ENCODE measurements around the gene GSDME.

Gene GSDME

GRCh38 chr7:24724451-24725190 is 32.6 kb downstream of the GSDME start:
- no peak overlapping the region for H3K4me3 ChIP-seq (ENCODE audit: control insufficient read depth, low read depth, low read length)
- DNase-seq (ENCODE audit: low read depth) = no peak
- TF ChIP-seq, protein P1, sequence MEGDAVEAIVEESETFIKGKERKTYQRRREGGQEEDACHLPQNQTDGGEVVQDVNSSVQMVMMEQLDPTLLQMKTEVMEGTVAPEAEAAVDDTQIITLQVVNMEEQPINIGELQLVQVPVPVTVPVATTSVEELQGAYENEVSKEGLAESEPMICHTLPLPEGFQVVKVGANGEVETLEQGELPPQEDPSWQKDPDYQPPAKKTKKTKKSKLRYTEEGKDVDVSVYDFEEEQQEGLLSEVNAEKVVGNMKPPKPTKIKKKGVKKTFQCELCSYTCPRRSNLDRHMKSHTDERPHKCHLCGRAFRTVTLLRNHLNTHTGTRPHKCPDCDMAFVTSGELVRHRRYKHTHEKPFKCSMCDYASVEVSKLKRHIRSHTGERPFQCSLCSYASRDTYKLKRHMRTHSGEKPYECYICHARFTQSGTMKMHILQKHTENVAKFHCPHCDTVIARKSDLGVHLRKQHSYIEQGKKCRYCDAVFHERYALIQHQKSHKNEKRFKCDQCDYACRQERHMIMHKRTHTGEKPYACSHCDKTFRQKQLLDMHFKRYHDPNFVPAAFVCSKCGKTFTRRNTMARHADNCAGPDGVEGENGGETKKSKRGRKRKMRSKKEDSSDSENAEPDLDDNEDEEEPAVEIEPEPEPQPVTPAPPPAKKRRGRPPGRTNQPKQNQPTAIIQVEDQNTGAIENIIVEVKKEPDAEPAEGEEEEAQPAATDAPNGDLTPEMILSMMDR (conservative IDR thresholded peaks at IDR 0.05; ENCODE audit: control insufficient read depth, insufficient read depth, low read depth, low read length) = no peak

DNA sequence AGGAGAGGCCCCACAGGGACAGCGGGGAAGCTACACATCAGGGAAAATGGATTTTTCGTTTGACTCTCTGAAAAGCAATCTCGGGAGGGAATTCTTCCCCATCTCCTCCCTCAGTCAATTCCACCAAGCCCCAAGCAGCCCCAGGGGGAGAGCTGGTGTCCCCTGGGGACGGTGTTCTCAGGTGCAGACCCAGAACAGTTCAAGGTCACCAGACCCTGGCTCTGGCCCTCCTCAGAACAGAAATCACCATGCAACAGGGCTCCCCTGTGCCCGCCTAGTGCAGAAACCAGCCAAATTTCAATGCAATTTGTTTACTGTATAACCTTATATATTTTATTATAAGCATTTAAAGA is 34.1 kb downstream of the GSDME start:
- H3K4me3 ChIP-seq (ENCODE audit: control insufficient read depth, low read depth, low read length) = no peak overlapping the region
- DNase-seq (ENCODE audit: low read depth) = no peak
- TF ChIP-seq, protein P1 (conservative IDR thresholded peaks at IDR 0.05; ENCODE audit: control insufficient read depth, insufficient read depth, low read depth, low read length) = no peak

- TF ChIP-seq, protein P1 (conservative IDR thresholded peaks at IDR 0.05; ENCODE audit: control insufficient read depth, insufficient read depth, low read depth, low read length) = peak; percentile 20
- peak; percentile 24 for DNase-seq (ENCODE audit: low read depth)
- no peak overlapping the region for H3K4me3 ChIP-seq (ENCODE audit: control insufficient read depth, low read depth, low read length)
Observed at GRCh38 chr7:24722386-24723177, 34.7 kb downstream of the GSDME start.

GRCh38 chr7:24721481-24722001 is 35.7 kb downstream of the GSDME start:
- H3K4me3 ChIP-seq (ENCODE audit: control insufficient read depth, low read depth, low read length) = no peak overlapping the region
- no peak for DNase-seq (ENCODE audit: low read depth)
- TF ChIP-seq, protein P1 (conservative IDR thresholded peaks at IDR 0.05; ENCODE audit: control insufficient read depth, insufficient read depth, low read depth, low read length) = no peak

GRCh38 chr7:24720283-24720682 is 37.0 kb downstream of the GSDME start:
- no peak for DNase-seq (ENCODE audit: low read depth)
- no peak overlapping the region for H3K4me3 ChIP-seq (ENCODE audit: control insufficient read depth, low read depth, low read length)
- TF ChIP-seq, protein P1 (conservative IDR thresholded peaks at IDR 0.05; ENCODE audit: control insufficient read depth, insufficient read depth, low read depth, low read length) = no peak

- TF ChIP-seq, protein P1 (conservative IDR thresholded peaks at IDR 0.05; ENCODE audit: control insufficient read depth, insufficient read depth, low read depth, low read length) = no peak
- H3K4me3 ChIP-seq (ENCODE audit: control insufficient read depth, low read depth, low read length) = no peak overlapping the region
- DNase-seq (ENCODE audit: low read depth) = no peak
Observed at GRCh38 chr7:24718977-24719491, 38.2 kb downstream of the GSDME start.

Data from fibroblast of mammary gland (primary cell).